HL-60 (cell line): Measurements from ENCODE around the gene LSM4.

ENCODE experiments used
- GABPA ChIP-seq: IDR thresholded peaks from 2 replicates; pipeline ENCODE4 v1.6.1; 2012; ENCODE audit warnings: low read depth
- POLR2AphosphoS5 ChIP-seq: IDR thresholded peaks from 2 replicates; pipeline ENCODE4 v1.6.1; 2012; ENCODE audit warnings: low read depth
- TF ChIP-seq, protein P1 (sequence below): IDR thresholded peaks from 2 replicates; pipeline ENCODE4 v1.6.1; 2012; ENCODE audit warnings: low read depth; ENCODE audit not compliant: insufficient replicate concordance
- TF ChIP-seq, protein P2 (sequence below): IDR thresholded peaks from one replicate; pipeline ENCODE4 v1.5.1; 2011; ENCODE audit warnings: low read length, control low read depth, inconsistent platforms; ENCODE audit not compliant: insufficient read depth

DNA sequence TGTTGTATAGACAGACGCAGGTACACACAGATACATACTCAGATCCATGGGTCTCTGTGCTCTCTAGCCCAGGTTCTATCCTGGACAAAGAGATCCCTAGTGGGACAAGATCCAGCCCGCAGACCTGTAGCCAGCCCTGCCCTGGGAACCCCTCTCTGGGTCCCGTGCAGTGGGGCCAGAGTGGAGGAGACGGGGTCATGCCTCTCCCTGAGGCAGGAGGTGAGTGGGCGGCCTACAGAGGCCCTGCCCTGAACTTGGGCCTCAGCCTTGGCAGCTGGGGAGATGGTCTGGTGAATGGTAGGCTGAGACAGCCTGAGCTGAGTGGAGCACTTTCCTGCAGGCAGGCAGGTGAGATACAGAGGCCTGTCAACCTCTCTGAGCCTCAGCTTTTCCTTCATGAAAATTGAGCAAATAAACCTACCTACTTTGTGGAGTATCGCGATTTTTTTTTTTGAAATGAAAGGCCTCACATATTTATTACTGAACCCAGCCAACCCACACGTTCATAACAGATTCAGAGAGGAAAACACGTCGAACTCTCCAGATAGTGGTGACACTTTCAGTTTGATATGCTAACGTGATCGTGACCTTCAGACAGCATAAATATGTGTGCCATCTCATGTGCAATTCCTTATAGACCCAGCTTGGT, 38.0 kb downstream of the LSM4 start:
- TF ChIP-seq, protein P1, sequence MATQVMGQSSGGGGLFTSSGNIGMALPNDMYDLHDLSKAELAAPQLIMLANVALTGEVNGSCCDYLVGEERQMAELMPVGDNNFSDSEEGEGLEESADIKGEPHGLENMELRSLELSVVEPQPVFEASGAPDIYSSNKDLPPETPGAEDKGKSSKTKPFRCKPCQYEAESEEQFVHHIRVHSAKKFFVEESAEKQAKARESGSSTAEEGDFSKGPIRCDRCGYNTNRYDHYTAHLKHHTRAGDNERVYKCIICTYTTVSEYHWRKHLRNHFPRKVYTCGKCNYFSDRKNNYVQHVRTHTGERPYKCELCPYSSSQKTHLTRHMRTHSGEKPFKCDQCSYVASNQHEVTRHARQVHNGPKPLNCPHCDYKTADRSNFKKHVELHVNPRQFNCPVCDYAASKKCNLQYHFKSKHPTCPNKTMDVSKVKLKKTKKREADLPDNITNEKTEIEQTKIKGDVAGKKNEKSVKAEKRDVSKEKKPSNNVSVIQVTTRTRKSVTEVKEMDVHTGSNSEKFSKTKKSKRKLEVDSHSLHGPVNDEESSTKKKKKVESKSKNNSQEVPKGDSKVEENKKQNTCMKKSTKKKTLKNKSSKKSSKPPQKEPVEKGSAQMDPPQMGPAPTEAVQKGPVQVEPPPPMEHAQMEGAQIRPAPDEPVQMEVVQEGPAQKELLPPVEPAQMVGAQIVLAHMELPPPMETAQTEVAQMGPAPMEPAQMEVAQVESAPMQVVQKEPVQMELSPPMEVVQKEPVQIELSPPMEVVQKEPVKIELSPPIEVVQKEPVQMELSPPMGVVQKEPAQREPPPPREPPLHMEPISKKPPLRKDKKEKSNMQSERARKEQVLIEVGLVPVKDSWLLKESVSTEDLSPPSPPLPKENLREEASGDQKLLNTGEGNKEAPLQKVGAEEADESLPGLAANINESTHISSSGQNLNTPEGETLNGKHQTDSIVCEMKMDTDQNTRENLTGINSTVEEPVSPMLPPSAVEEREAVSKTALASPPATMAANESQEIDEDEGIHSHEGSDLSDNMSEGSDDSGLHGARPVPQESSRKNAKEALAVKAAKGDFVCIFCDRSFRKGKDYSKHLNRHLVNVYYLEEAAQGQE = no peak
- TF ChIP-seq, protein P2, sequence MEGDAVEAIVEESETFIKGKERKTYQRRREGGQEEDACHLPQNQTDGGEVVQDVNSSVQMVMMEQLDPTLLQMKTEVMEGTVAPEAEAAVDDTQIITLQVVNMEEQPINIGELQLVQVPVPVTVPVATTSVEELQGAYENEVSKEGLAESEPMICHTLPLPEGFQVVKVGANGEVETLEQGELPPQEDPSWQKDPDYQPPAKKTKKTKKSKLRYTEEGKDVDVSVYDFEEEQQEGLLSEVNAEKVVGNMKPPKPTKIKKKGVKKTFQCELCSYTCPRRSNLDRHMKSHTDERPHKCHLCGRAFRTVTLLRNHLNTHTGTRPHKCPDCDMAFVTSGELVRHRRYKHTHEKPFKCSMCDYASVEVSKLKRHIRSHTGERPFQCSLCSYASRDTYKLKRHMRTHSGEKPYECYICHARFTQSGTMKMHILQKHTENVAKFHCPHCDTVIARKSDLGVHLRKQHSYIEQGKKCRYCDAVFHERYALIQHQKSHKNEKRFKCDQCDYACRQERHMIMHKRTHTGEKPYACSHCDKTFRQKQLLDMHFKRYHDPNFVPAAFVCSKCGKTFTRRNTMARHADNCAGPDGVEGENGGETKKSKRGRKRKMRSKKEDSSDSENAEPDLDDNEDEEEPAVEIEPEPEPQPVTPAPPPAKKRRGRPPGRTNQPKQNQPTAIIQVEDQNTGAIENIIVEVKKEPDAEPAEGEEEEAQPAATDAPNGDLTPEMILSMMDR = no peak
- TF ChIP-seq POLR2AphosphoS5 (no peak), GABPA (no peak)
